CD14-positive monocyte (primary cell): Measurements from ENCODE around the gene COL10A1. TPM values are rescaled to one million over a fixed set of nuclear protein-coding genes. Genes with fewer than 3 reads are reported as not detected.

ENCODE experiments used
- DNase-seq, 3 donors: peaks; one replicate each; pipeline ENCODE4 v3.0.0-alpha.2; 2011 to 2022
- H2AFZ ChIP-seq: 2 replicates; pipeline ENCODE4 v1.6.0; 2012; ENCODE audit warnings: mild to moderate bottlenecking, low read depth, low read length, inconsistent platforms; ENCODE audit not compliant: insufficient read depth, poor library complexity, severe bottlenecking
- H3K27ac ChIP-seq, 2 donors: 1 replicate in 1 of 2; 2 replicates in 1 of 2; pipeline ENCODE4 v1.5.1; 2012 to 2013; ENCODE audit warnings: low read length in 2 of 2, control low read depth in 1 of 2, inconsistent platforms in 1 of 2, low read depth in 1 of 2, mild to moderate bottlenecking in 1 of 2
- H3K27me3 ChIP-seq, 2 donors: one replicate each; pipeline versions ENCODE4 v1.6.0 to v1.6.1; 2011 to 2013; ENCODE audit warnings: low read length in 2 of 2; ENCODE audit not compliant: control insufficient read depth in 2 of 2, insufficient read depth in 2 of 2
- H3K36me3 ChIP-seq, 2 donors: replicated peaks in 1 of 2; 1 replicate in 1 of 2; 2 replicates in 1 of 2; pipeline versions ENCODE4 v1.5.1 to v1.6.1; 2012 to 2013; ENCODE audit warnings: low read length in 2 of 2, control low read depth in 1 of 2, inconsistent platforms in 1 of 2, mild to moderate bottlenecking in 1 of 2; ENCODE audit not compliant: insufficient read depth in 2 of 2, control insufficient read depth in 1 of 2
- H3K4me1 ChIP-seq, 2 donors: 1 replicate in 1 of 2; 2 replicates in 1 of 2; pipeline versions ENCODE4 v1.5.1 to v1.6.1; 2012 to 2013; ENCODE audit warnings: low read length in 2 of 2, control low read depth in 1 of 2, inconsistent platforms in 1 of 2, mild to moderate bottlenecking in 1 of 2, moderate library complexity in 1 of 2; ENCODE audit not compliant: insufficient read depth in 2 of 2, control insufficient read depth in 1 of 2
- H3K4me2 ChIP-seq: replicated peaks from 2 replicates; pipeline ENCODE3; 2012; ENCODE audit warnings: low read length, moderate library complexity, mild to moderate bottlenecking; ENCODE audit not compliant: poor library complexity, severe bottlenecking; ENCODE audit errors: extremely low read depth
- H3K4me3 ChIP-seq, 3 experiments: fragments of 200-600 bp in 1 of 3; sonication (generic) in 1 of 3; replicated peaks in 1 of 3; 1 replicate in 2 of 3; 2 replicates in 1 of 3; pipeline ENCODE4 v1.5.1; 2011 to 2013; ENCODE audit warnings: low read length in 3 of 3, mild to moderate bottlenecking in 3 of 3, control low read depth in 2 of 3, low read depth in 2 of 3, inconsistent platforms in 1 of 3, moderate library complexity in 1 of 3
- H3K79me2 ChIP-seq: 2 replicates; pipeline ENCODE4 v1.6.0; 2012; ENCODE audit warnings: mild to moderate bottlenecking, control low read depth, inconsistent platforms, low read length, moderate library complexity; ENCODE audit not compliant: insufficient read depth
- H3K9ac ChIP-seq: 2 replicates; pipeline ENCODE4 v1.6.0; 2017; ENCODE audit warnings: low read length, mild to moderate bottlenecking; ENCODE audit not compliant: insufficient read depth, poor library complexity, severe bottlenecking
- H3K9me3 ChIP-seq, 2 donors: replicated peaks in 1 of 2; 1 replicate in 1 of 2; 2 replicates in 1 of 2; pipeline versions ENCODE4 v1.5.1 to v1.6.1; 2012 to 2013; ENCODE audit warnings: low read length in 2 of 2, control low read depth in 1 of 2; ENCODE audit not compliant: control insufficient read depth in 1 of 2, insufficient read depth in 1 of 2
- H4K20me1 ChIP-seq: 2 replicates; pipeline ENCODE4 v1.6.0; 2012; ENCODE audit warnings: mild to moderate bottlenecking, low read length, control low read depth, moderate library complexity; ENCODE audit not compliant: insufficient read depth
- H3K27ac Mint-ChIP-seq, 7 donors: one replicate each; pipeline ENCODE4 v1.8.0; 2020; ENCODE audit warnings: mild to moderate bottlenecking in 7 of 7, mixed read lengths in 7 of 7, moderate library complexity in 6 of 7, inconsistent platforms in 2 of 7
- H3K27me3 Mint-ChIP-seq, 3 donors: one replicate each; pipeline ENCODE4 v1.8.0; 2021 to 2022; ENCODE audit warnings: low read depth in 3 of 3, mild to moderate bottlenecking in 3 of 3, mixed read lengths in 3 of 3, moderate library complexity in 3 of 3, inconsistent platforms in 1 of 3
- H3K36me3 Mint-ChIP-seq, 2 donors: one replicate each; pipeline ENCODE4 v1.8.0; 2020; ENCODE audit warnings: mixed read lengths in 2 of 2, inconsistent platforms in 1 of 2, mild to moderate bottlenecking in 1 of 2
- H3K4me1 Mint-ChIP-seq: one replicate; pipeline ENCODE4 v1.8.0; 2020; ENCODE audit warnings: mild to moderate bottlenecking, mixed read lengths
- H3K4me3 Mint-ChIP-seq, 2 donors: one replicate each; pipeline ENCODE4 v1.8.0; 2020; ENCODE audit warnings: mild to moderate bottlenecking in 2 of 2, mixed read lengths in 2 of 2, moderate library complexity in 1 of 2
- H3K9me3 Mint-ChIP-seq, 7 donors: one replicate each; pipeline ENCODE4 v1.8.0; 2020 to 2022; ENCODE audit warnings: mixed read lengths in 7 of 7, mild to moderate bottlenecking in 6 of 7, moderate library complexity in 6 of 7, inconsistent platforms in 2 of 7
- CTCF ChIP-seq: fragments of 200-600 bp; IDR thresholded peaks from one replicate; pipeline ENCODE4 v1.8.0; 2022; ENCODE audit warnings: antibody characterized with exemption, mild to moderate bottlenecking
- WGBS: methylation state at CpG from one replicate; pipeline ENCODE4 v1.1.5; 2013; ENCODE audit warnings: missing lambda C conversion rate; ENCODE audit not compliant: insufficient coverage; 5-methylcytosine and 5-hydroxymethylcytosine counted together
- intact Hi-C, 2 donors: fragments of 100-400 bp; cut with micrococcal nuclease; formaldehyde crosslinking; loops; one replicate each; pipeline versions ENCODE4 v1.15.0 to v1.15.1; 2023
- polyA plus RNA-seq, 3 donors: library from polyadenylated mRNA; depleted of rRNA in 1 of 3; unstranded in 2 of 3; stranded (reverse) in 1 of 3; fragments of 300-500 nt in 2 of 3; fragments of >200 nt in 1 of 3; fragmentation: Illumina TruSeq in 2 of 3; gene quantifications; 1 replicate in 2 of 3; 2 replicates in 1 of 3; pipeline ENCODE4 v1.2.3, GENCODE V29; 2012 to 2021

The COL10A1 gene
- polyA plus RNA-seq, 3 donors = not detected

GRCh38 chr6:116105247-116105646 is 20.7 kb downstream of the COL10A1 start:
- Histone ChIP-seq H2AFZ (no peak overlapping the region), H4K20me1 (no peaks in the 10 kb centered on the region), H3K4me1 (peaks cover 25 to 28% of the 10 kb centered on the region in 2 donors), H3K27ac (no peak overlapping the region), H3K27me3 (no peaks in the 10 kb centered on the region), H3K4me3 (no peak overlapping the region), H3K36me3 (peaks cover 10 to 22% of the 10 kb centered on the region in 2 donors), H3K79me2 (peaks cover 6% of the 10 kb centered on the region), H3K4me2 (no peak overlapping the region), H3K9ac (no peak overlapping the region), H3K9me3 (no peaks in the 10 kb centered on the region)
- TF ChIP-seq CTCF = no peak
- Mint-ChIP-seq H3K4me1 (peaks cover 30% of the 10 kb centered on the region), H3K4me3 (no peak overlapping the region), H3K27me3 (no peaks in the 10 kb centered on the region), H3K36me3 (peaks cover 20 to 32% of the 10 kb centered on the region in 2 donors), H3K27ac (no peak overlapping the region), H3K9me3 (peaks cover 0 to 3% (median 0%) of the 10 kb centered on the region in 7 donors)
- no CpG with 5 or more reads among the region's 3 CpGs for WGBS
- intact Hi-C loops = no loop called here
- no peak for DNase-seq

- no peak overlapping the region for H3K4me3 Mint-ChIP-seq
- intact Hi-C loops = no loop called here
- H3K4me2 ChIP-seq = no peak overlapping the region
These were observed 21.3 kb downstream of the COL10A1 start for GRCh38 chr6:116104636-116105035.

More at GRCh38 chr6:116104636-116105035, 21.3 kb downstream of the COL10A1 start:
- Histone ChIP-seq H3K27ac (no peak overlapping the region), H3K79me2 (peaks cover 6% of the 10 kb centered on the region), H4K20me1 (no peaks in the 10 kb centered on the region), H3K27me3 (no peaks in the 10 kb centered on the region), H3K4me3 (no peak overlapping the region), H3K36me3 (peaks cover 6 to 18% of the 10 kb centered on the region in 2 donors), H3K9ac (no peak overlapping the region), H3K4me1 (peaks cover 27 to 31% of the 10 kb centered on the region in 2 donors), H2AFZ (no peak overlapping the region), H3K9me3 (no peaks in the 10 kb centered on the region)
- no peak overlapping the region for H3K27ac Mint-ChIP-seq
- peaks cover 0 to 3% (median 0%) of the 10 kb centered on the region in 7 donors for H3K9me3 Mint-ChIP-seq
- WGBS = 100% methylated on average over 1 of the region's 1 CpG
- DNase-seq = no peak
- H3K4me1 Mint-ChIP-seq = peaks cover 36% of the 10 kb centered on the region
- H3K27me3 Mint-ChIP-seq = no peaks in the 10 kb centered on the region
- no peak for TF ChIP-seq CTCF
- peaks cover 16 to 30% of the 10 kb centered on the region in 2 donors for H3K36me3 Mint-ChIP-seq
